Lower leg skin (tissue), 3 donors: ENCODE results near the gene DMRT2.
A peak's percentile ranks its signal among the peaks of the same experiment; 100 is the strongest.

ENCODE experiments used
- CTCF ChIP-seq, 3 donors: fragments of 450-650 bp; IDR thresholded peaks; one replicate each; pipeline ENCODE4 v1.5.1; 2016; ENCODE audit warnings: antibody characterized with exemption in 3 of 3, mild to moderate bottlenecking in 3 of 3, moderate library complexity in 2 of 3
- POLR2A ChIP-seq, 2 donors: fragments of 450-650 bp; IDR thresholded peaks; one replicate each; pipeline ENCODE4 v1.6.1; 2016 to 2017; ENCODE audit warnings: antibody characterized with exemption in 2 of 2, mild to moderate bottlenecking in 1 of 2, moderate library complexity in 1 of 2

DNA sequence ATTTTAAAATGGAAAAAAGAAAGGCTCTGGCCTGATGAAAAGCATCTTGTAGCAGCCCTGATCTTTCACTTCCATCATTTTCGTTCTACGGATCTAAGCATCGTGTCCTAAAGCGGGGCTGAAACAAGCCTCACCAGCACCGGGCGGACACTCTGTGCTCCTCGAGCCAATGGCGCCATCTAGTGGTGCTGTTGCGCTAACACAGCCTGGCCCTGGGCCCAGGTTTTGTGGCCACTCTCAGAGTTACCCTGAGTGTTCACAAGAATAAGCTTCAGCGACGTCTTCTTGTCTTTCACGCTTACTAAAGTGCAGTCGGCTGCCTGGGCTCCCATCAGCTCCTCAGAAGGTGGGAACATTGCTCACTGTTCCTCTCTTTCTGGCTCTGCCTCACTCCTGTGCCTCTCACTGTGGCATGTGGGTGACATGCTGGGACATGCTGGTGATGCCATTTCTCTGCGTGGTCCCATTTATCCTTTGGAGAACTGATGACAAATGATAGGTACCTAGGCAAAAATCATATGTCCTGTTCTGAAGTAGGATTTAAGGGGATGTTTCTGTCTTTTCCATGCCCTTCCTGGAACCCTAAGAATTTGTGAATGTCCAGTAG, 41.0 kb upstream of the DMRT2 start:
- peak in 1 of 3 donors; percentile 17 for TF ChIP-seq CTCF (IDR thresholded peaks at IDR 0.05)
- TF ChIP-seq POLR2A (IDR thresholded peaks at IDR 0.05) = no peak
